GF-D8 (cell line): ENCODE results near the gene ZNF608.

Experiments used
- DNase-seq: peaks from one replicate; lab custom pipeline; 2025; lab: John Stamatoyannopoulos, UW

Gene ZNF608

GRCh38 chr5:124736805-124737188 lies 9.6 kb downstream of the ZNF608 start:
- no peak for DNase-seq

GRCh38 chr5:124736082-124736804 lies 10.2 kb downstream of the ZNF608 start:
- no peak for DNase-seq

- DNase-seq, result no peak
Measured at GRCh38 chr5:124735169-124735858, 11.1 kb downstream of the ZNF608 start.

- DNase-seq, result no peak
Measured at GRCh38 chr5:124734574-124735168, 11.8 kb downstream of the ZNF608 start.

GRCh38 chr5:124733329-124733650 lies 13.1 kb downstream of the ZNF608 start:
- DNase-seq, result no peak

GRCh38 chr5:124732428-124733328 lies 13.8 kb downstream of the ZNF608 start:
- no peak for DNase-seq

GRCh38 chr5:124730381-124730780 lies 16.1 kb downstream of the ZNF608 start:
- DNase-seq, result no peak

GRCh38 chr5:124729720-124730359 lies 16.6 kb downstream of the ZNF608 start:
- DNase-seq, result no peak

- no peak for DNase-seq
Measured at GRCh38 chr5:124728968-124729332, 17.5 kb downstream of the ZNF608 start.

- no peak for DNase-seq
Measured at GRCh38 chr5:124728331-124728967, 18.0 kb downstream of the ZNF608 start.

- no peak for DNase-seq
Measured at GRCh38 chr5:124726631-124727362, 19.6 kb downstream of the ZNF608 start.

- no peak for DNase-seq
Measured at GRCh38 chr5:124725622-124726258, 20.7 kb downstream of the ZNF608 start.

GRCh38 chr5:124725040-124725434 lies 21.4 kb downstream of the ZNF608 start:
- no peak for DNase-seq

GRCh38 chr5:124724357-124725039 lies 21.9 kb downstream of the ZNF608 start:
- no peak for DNase-seq

- no peak for DNase-seq
Measured at GRCh38 chr5:124721229-124721735, 25.2 kb downstream of the ZNF608 start.

GRCh38 chr5:124720593-124720992 lies 25.8 kb downstream of the ZNF608 start:
- DNase-seq, result no peak

GRCh38 chr5:124719113-124719967 lies 27.1 kb downstream of the ZNF608 start:
- DNase-seq, result no peak

- no peak for DNase-seq
Measured at GRCh38 chr5:124718380-124718789, 28.1 kb downstream of the ZNF608 start.
